GM12878 (cell line): Measurements from ENCODE around the gene SRRM2. TPM values are rescaled to one million over a fixed set of nuclear protein-coding genes. Genes with fewer than 3 reads are reported as not detected.

Experiments used
- ATAC-seq: fragments of 200-7000 bp; cut with Tn5 transposase; 3 replicates; pipeline ENCODE4 v1.9.1; 2020; ENCODE audit warnings: mild to moderate bottlenecking, moderate library complexity
- BruUV-seq: library from RNA; stranded (reverse); fragments of 400-500 nt; replicated peaks from 2 replicates; lab custom pipeline; 2021; lab: Mats Ljungman, UMichigan
- CTCF ChIA-PET: fragments of 300-600 bp; sonication (Branson Sonifier 250); formaldehyde crosslinking; extraction: SDS; loops from one replicate; lab custom pipeline; 2021; ENCODE audit warnings: inconsistent platforms; lab: Yijun Ruan, JAX
- POLR2A ChIA-PET: fragments of 350-600 bp; formaldehyde crosslinking; extraction: SDS; loops from one replicate; lab custom pipeline; 2021; ENCODE audit warnings: inconsistent platforms; lab: Charles Lee
- RAD21 ChIA-PET: fragments of 300-600 bp; sonication (Branson Sonifier 250); formaldehyde crosslinking; loops from one replicate; lab custom pipeline; 2023; ENCODE audit warnings: antibody characterized with exemption; ENCODE audit not compliant: unreplicated experiment; lab: Charles Lee
- SMC1A ChIA-PET: fragments of 300-600 bp; sonication (Branson Sonifier 250); formaldehyde crosslinking; loops from one replicate; lab custom pipeline; 2023; ENCODE audit not compliant: unreplicated experiment, uncharacterized antibody; lab: Charles Lee
- DNase-seq: peaks from one replicate; pipeline ENCODE4 v3.0.0-alpha.2; 2011; ENCODE audit warnings: low read depth, low spot score
- FAIRE-seq: peaks from 3 replicates; lab custom pipeline; 2011; peaks lifted over from hg19 to GRCh38; lab: Jason Lieb, UNC
- H2AFZ ChIP-seq: 2 replicates; pipeline ENCODE4 v1.6.0; 2011; ENCODE audit warnings: low read depth, low read length, control low read depth; ENCODE audit not compliant: control insufficient read depth
- H3K27ac ChIP-seq: 2 replicates; pipeline ENCODE4 v1.5.1; 2011; ENCODE audit warnings: control low read depth; ENCODE audit not compliant: control insufficient read depth, insufficient read depth
- H3K27me3 ChIP-seq, 2 experiments: replicated peaks in 1 of 2; 2 replicates each; pipeline versions ENCODE4 v1.6.0 to v1.6.1; 2011; ENCODE audit warnings: low read length in 1 of 2; ENCODE audit not compliant: control insufficient read depth in 2 of 2, insufficient read depth in 2 of 2
- H3K36me3 ChIP-seq, 2 experiments: 2 replicates each; pipeline ENCODE4 v1.5.1; 2011; ENCODE audit warnings: low read length in 1 of 2; ENCODE audit not compliant: control insufficient read depth in 2 of 2, insufficient read depth in 2 of 2
- H3K4me1 ChIP-seq: 2 replicates; pipeline ENCODE4 v1.6.1; 2011; ENCODE audit warnings: mild to moderate bottlenecking, low read length, moderate library complexity, mixed read lengths; ENCODE audit not compliant: control insufficient read depth, insufficient read depth
- H3K4me2 ChIP-seq: 2 replicates; pipeline ENCODE4 v1.6.0; 2011; ENCODE audit warnings: control low read depth; ENCODE audit not compliant: control insufficient read depth, insufficient read depth
- H3K4me3 ChIP-seq: fragments of 200-600 bp; sonication (generic); 2 replicates; pipeline ENCODE4 v1.5.1; 2016
- H3K79me2 ChIP-seq: 2 replicates; pipeline ENCODE4 v1.6.0; 2011; ENCODE audit warnings: low read length; ENCODE audit not compliant: control insufficient read depth, insufficient read depth
- H3K9ac ChIP-seq: 2 replicates; pipeline ENCODE4 v1.8.0; 2011; ENCODE audit warnings: low read length, control low read depth, mixed read lengths; ENCODE audit not compliant: control insufficient read depth, insufficient read depth
- H3K9me3 ChIP-seq: replicated peaks from 3 replicates; pipeline ENCODE4 v1.5.1; 2011; ENCODE audit warnings: mild to moderate bottlenecking, low read length; ENCODE audit not compliant: control insufficient read depth, insufficient read depth
- H4K20me1 ChIP-seq: 2 replicates; pipeline ENCODE4 v1.6.0; 2011; ENCODE audit not compliant: control insufficient read depth, insufficient read depth
- CBX3 ChIP-seq: fragments of 200-600 bp; sonication (generic); IDR thresholded peaks from 2 replicates; pipeline ENCODE4 v1.6.1; 2016; ENCODE audit warnings: low read depth, borderline replicate concordance
- MYC ChIP-seq: IDR thresholded peaks from 2 replicates; pipeline ENCODE4 v1.6.1; 2011; ENCODE audit warnings: mild to moderate bottlenecking, low read length, moderate library complexity, inconsistent platforms; ENCODE audit not compliant: insufficient read depth, insufficient replicate concordance, insufficient read length, severe bottlenecking
- NRF1 ChIP-seq: conservative IDR thresholded peaks from 2 replicates; pipeline ENCODE4 v1.6.1; 2011; ENCODE audit warnings: mild to moderate bottlenecking, low read depth, low read length, improper control_type of control experiment
- POLR2A ChIP-seq: IDR thresholded peaks from 2 replicates; pipeline ENCODE4 v1.6.1; 2011; ENCODE audit warnings: low read depth, mild to moderate bottlenecking, low read length
- POLR2AphosphoS5 ChIP-seq: IDR thresholded peaks from 2 replicates; pipeline ENCODE4 v1.6.1; 2011; ENCODE audit warnings: mild to moderate bottlenecking, low read length, inconsistent platforms
- TCF3 ChIP-seq: IDR thresholded peaks from 2 replicates; pipeline ENCODE4 v1.6.1; 2012; ENCODE audit warnings: low read depth, mild to moderate bottlenecking, low read length, borderline replicate concordance; ENCODE audit not compliant: insufficient read depth
- YY1 ChIP-seq: IDR thresholded peaks from 2 replicates; pipeline ENCODE4 v1.6.1; 2011; ENCODE audit warnings: low read depth, mild to moderate bottlenecking, low read length
- ZBED1 ChIP-seq: IDR thresholded peaks from 2 replicates; pipeline ENCODE4 v1.6.1; 2016; ENCODE audit warnings: borderline replicate concordance
- WGBS: methylation state at CpG from one replicate; pipeline ENCODE4 v1.1.6; 2016; ENCODE audit warnings: low lambda C conversion rate; ENCODE audit not compliant: insufficient replicate concordance, insufficient coverage; ENCODE audit errors: missing lambda C conversion rate; 5-methylcytosine and 5-hydroxymethylcytosine counted together
- in situ Hi-C: fragments of 300-500 bp; cut with MboI; formaldehyde crosslinking; loops from 9 replicates; pipeline ENCODE4 v1.14.3; 2018; ENCODE audit warnings: mixed read lengths
- intact Hi-C: fragments of 100-400 bp; cut with micrococcal nuclease; formaldehyde crosslinking; loops from one replicate; pipeline ENCODE4 v1.14.2; 2022; ENCODE audit not compliant: unreplicated experiment
- polyA plus RNA-seq, 11 experiments: library from polyadenylated mRNA; depleted of rRNA in 4 of 11; unstranded in 6 of 11; stranded (reverse) in 5 of 11; fragments of >200 nt; fragmentation: Nextera tagmentation in 4 of 11; fragmentation: Illumina TruSeq in 1 of 11; extraction: Ambion mirVana in 4 of 11; extraction: Trizol in 1 of 11; gene quantifications; 1 replicate in 1 of 11; 2 replicates in 10 of 11; pipeline versions ENCODE4 v1.2.1 to v1.2.3, GENCODE V29; 2011 to 2016; ENCODE audit warnings: inconsistent platforms in 2 of 11, missing spikeins in 2 of 11, low read depth in 1 of 11
- total RNA-seq, 4 experiments: library from RNA; depleted of rRNA in 3 of 4; stranded (reverse); fragments of >200 nt in 3 of 4; fragmentation: Illumina TruSeq in 1 of 4; extraction: Trizol in 1 of 4; gene quantifications; 2 replicates each; pipeline versions ENCODE4 v1.2.1 to v1.2.3, GENCODE V29; 2013 to 2021

Gene SRRM2
- total and polyA plus RNA-seq, 10 of the 15 experiments (the other 5 are each of a cell fraction or from before 2014, with no cell fraction given): 30.1 to 502 (median 196) TPM

DNA sequence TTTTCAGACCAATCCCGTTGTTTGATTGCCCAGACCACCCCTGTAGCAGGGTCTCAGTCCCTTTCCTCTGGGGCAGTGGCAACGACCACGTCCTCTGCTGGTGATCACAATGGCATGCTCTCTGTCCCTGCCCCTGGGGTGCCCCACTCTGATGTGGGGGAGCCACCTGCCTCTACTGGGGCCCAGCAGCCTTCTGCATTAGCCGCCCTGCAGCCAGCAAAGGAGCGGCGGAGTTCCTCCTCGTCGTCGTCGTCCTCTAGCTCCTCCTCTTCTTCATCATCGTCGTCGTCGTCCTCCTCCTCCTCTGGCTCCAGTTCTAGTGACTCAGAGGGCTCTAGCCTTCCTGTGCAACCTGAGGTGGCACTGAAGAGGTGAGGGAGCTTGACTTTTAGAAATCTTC lies 15.5 kb downstream of the SRRM2 start:
- no peak for FAIRE-seq

DNA sequence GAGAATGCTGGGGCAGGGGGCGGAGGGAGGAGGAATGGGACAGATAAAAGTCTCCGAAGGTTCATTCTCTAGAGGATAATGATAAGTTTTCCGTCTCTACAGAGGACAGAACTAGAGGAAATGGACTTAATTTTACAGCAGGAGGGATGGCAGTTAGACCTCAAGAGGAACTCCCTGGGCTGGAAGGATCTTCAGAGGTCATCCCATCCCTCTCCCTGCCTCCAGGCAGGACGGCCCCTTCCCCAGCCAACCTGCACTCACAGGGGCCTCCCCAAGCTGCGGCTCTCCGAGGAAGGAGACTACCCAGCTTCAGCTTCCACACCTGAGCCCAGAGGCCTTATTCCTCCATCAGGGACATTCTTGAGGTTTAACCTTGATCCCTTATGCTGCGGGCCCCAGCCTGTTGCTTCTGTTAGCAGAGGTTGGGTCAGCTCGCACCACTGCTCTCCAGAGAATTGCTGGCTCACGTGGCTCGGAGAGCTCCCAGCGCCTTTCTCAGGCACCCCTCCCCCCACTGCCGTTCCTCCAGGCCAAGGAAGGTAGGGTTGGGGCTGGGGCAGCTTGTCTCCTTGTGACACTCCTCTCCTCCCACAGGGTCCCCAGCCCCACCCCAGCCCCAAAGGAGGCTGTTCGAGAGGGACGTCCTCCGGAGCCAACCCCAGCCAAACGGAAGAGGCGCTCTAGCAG lies 16.1 kb downstream of the SRRM2 start:
- in situ Hi-C loops: no loop called here
- peaks cover 2% of the 10 kb centered on the region; the same call in 1 of the 3 replicates for H3K9me3 ChIP-seq
- no peak for FAIRE-seq
- H3K9ac ChIP-seq: no peak overlapping the region
- BruUV-seq: no TSS peak
- H4K20me1 ChIP-seq: no peaks in the 10 kb centered on the region; the same call in none of the 2 replicates
- H3K27me3 ChIP-seq: no peaks in the 10 kb centered on the region
- H3K27ac ChIP-seq: no peak overlapping the region
- no peak for ATAC-seq
- DNase-seq: no peak
- peak; percentile 53 for TF ChIP-seq POLR2AphosphoS5
- TF ChIP-seq MYC: no peak
- H3K79me2 ChIP-seq: peaks cover 8% of the 10 kb centered on the region
- CTCF ChIA-PET: interaction anchor here (0.6 kb wide), 1 partner anchor 328 kb away, joined by 3 read pairs; no protein-coding TSS in a partner anchor
- WGBS: 73% methylated on average over 15 of the region's 17 CpGs
- H2AFZ ChIP-seq: no peak overlapping the region
- H3K36me3 ChIP-seq: peaks cover 59 to 65% of the 10 kb centered on the region in 2 experiments
- no peak overlapping the region for H3K4me3 ChIP-seq
- no peak overlapping the region for H3K4me2 ChIP-seq
- no peaks in the 10 kb centered on the region for H3K4me1 ChIP-seq
- POLR2A ChIA-PET: no interaction called here
- SMC1A ChIA-PET: interaction anchor here (1.6 kb wide), 1 partner anchor 22 kb away, joined by 3 read pairs; no protein-coding TSS in a partner anchor
- intact Hi-C loops: no loop called here
- RAD21 ChIA-PET: no interaction called here

More for the DNA sequence above, 15.5 kb downstream of the SRRM2 start:
- POLR2A ChIA-PET: no interaction called here
- ATAC-seq (no peak), DNase-seq (no peak)
- no TSS peak for BruUV-seq
- Histone ChIP-seq H3K9ac (no peak overlapping the region), H3K4me1 (no peaks in the 10 kb centered on the region), H3K36me3 (peaks cover 65 to 67% of the 10 kb centered on the region in 2 experiments), H3K27me3 (no peaks in the 10 kb centered on the region), H3K4me2 (no peak overlapping the region), H3K4me3 (no peak overlapping the region), H4K20me1 (peaks cover 2% of the 10 kb centered on the region), H3K27ac (no peak overlapping the region), H3K9me3 (peaks cover 2% of the 10 kb centered on the region; the same call in 1 of the 3 replicates), H3K79me2 (peaks cover 12% of the 10 kb centered on the region), H2AFZ (no peak overlapping the region)
- TF ChIP-seq ZBED1: no peak
- peak; percentile 64 for TF ChIP-seq POLR2A
- no peak for TF ChIP-seq CBX3
- no peak for TF ChIP-seq NRF1
- peak; percentile 36; the same call in 1 of the 2 replicates for TF ChIP-seq POLR2AphosphoS5
- no peak for TF ChIP-seq YY1
- no peak for TF ChIP-seq TCF3
- TF ChIP-seq MYC: no peak
- CTCF ChIA-PET: no interaction called here
- 86% methylated on average over 13 of the region's 14 CpGs for WGBS
- RAD21 ChIA-PET: no interaction called here
- SMC1A ChIA-PET: no interaction called here
- in situ Hi-C loops (no loop called here), intact Hi-C loops (no loop called here)
